ENCODE measurements around the gene CERS6. TPM values are rescaled to one million over a fixed set of nuclear protein-coding genes. Genes with fewer than 3 reads are reported as not detected.

The CERS6 gene
- total RNA-seq, 1 experiment from 2014 or later = 30.3 TPM

DNA sequence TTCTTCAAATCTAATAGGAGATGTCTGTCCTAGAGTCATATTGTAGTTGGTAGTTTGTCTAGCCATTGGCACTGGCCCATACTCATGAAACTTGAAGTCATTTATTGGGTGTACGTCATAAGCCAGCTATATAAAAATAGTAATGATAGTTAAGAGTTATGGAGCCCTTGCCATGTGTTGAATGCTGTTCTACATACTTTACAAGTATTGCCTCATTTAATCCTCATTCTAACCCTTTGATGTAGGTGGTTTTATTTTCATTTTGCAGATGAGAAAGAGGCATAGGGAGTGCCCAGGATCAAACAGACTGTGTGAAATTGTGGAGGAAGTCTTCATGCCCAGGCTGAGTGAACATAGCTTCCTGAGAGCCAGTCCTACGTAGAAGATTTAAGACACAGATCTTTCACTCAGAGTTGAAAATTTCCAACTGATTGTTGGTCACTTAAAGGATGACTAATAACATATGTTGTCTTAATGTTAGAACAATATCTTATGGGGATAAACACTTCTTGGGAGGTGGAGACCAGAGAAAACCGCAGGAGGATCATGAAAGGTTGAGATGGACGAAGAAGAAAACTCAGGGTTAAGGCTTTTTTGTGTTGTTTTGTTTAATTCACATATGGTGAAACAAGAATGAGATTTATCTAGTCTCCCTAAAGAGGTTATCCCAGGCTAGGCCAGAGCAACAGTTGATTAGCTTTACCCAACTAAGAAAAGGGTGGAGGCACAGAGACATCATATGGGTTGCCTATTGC, 156.0 kb downstream of the CERS6 start:
- Histone ChIP-seq H3K9me3 (ENCODE audit: control insufficient read depth, insufficient read depth, low read depth, low read length) (no peaks in the 10 kb centered on the region), H3K4me3 (ENCODE audit: low read depth in 2 of 2, low read length in 2 of 2) (no peak overlapping the region), H3K36me3 (ENCODE audit: control insufficient read depth, insufficient read depth, low read length) (no peaks in the 10 kb centered on the region), H3K27me3 (ENCODE audit: control insufficient read depth, insufficient read depth, low read length) (no peaks in the 10 kb centered on the region), H3K4me1 (ENCODE audit: control insufficient read depth, insufficient read depth, low read length) (no peaks in the 10 kb centered on the region), H3K27ac (ENCODE audit: low read length) (no peak overlapping the region)
- CTCF ChIA-PET = no interaction called here
- in situ Hi-C loops (cut with HindIII; ENCODE audit: low pct_unique_long_range_greater_than_20kb, low sequenced_read_pairs) = no loop called here
- DNase-seq (ENCODE audit: low read depth, low spot score) (no peak), ATAC-seq (no peak)
- no TSS peak for BruUV-seq (replicated peaks)
- intact Hi-C loops (cut with micrococcal nuclease; ENCODE audit: unreplicated experiment) = no loop called here
- TF ChIP-seq, protein P1, sequence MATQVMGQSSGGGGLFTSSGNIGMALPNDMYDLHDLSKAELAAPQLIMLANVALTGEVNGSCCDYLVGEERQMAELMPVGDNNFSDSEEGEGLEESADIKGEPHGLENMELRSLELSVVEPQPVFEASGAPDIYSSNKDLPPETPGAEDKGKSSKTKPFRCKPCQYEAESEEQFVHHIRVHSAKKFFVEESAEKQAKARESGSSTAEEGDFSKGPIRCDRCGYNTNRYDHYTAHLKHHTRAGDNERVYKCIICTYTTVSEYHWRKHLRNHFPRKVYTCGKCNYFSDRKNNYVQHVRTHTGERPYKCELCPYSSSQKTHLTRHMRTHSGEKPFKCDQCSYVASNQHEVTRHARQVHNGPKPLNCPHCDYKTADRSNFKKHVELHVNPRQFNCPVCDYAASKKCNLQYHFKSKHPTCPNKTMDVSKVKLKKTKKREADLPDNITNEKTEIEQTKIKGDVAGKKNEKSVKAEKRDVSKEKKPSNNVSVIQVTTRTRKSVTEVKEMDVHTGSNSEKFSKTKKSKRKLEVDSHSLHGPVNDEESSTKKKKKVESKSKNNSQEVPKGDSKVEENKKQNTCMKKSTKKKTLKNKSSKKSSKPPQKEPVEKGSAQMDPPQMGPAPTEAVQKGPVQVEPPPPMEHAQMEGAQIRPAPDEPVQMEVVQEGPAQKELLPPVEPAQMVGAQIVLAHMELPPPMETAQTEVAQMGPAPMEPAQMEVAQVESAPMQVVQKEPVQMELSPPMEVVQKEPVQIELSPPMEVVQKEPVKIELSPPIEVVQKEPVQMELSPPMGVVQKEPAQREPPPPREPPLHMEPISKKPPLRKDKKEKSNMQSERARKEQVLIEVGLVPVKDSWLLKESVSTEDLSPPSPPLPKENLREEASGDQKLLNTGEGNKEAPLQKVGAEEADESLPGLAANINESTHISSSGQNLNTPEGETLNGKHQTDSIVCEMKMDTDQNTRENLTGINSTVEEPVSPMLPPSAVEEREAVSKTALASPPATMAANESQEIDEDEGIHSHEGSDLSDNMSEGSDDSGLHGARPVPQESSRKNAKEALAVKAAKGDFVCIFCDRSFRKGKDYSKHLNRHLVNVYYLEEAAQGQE (IDR thresholded peaks at IDR 0.05; ENCODE audit: insufficient read depth in 1 of 2, low read depth in 2 of 2, low read length in 1 of 2) = no peak
- TF ChIP-seq POLR2AphosphoS5 (IDR thresholded peaks at IDR 0.05; ENCODE audit: low read depth, low read length) = no peak
- TF ChIP-seq, protein P2, sequence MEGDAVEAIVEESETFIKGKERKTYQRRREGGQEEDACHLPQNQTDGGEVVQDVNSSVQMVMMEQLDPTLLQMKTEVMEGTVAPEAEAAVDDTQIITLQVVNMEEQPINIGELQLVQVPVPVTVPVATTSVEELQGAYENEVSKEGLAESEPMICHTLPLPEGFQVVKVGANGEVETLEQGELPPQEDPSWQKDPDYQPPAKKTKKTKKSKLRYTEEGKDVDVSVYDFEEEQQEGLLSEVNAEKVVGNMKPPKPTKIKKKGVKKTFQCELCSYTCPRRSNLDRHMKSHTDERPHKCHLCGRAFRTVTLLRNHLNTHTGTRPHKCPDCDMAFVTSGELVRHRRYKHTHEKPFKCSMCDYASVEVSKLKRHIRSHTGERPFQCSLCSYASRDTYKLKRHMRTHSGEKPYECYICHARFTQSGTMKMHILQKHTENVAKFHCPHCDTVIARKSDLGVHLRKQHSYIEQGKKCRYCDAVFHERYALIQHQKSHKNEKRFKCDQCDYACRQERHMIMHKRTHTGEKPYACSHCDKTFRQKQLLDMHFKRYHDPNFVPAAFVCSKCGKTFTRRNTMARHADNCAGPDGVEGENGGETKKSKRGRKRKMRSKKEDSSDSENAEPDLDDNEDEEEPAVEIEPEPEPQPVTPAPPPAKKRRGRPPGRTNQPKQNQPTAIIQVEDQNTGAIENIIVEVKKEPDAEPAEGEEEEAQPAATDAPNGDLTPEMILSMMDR (IDR thresholded peaks at IDR 0.05) = no peak
- no peak for TF ChIP-seq TCF7L2 (IDR thresholded peaks at IDR 0.05; ENCODE audit: low read depth, low read length)
- TF ChIP-seq SIN3A (IDR thresholded peaks at IDR 0.05; ENCODE audit: borderline replicate concordance, insufficient read depth, low read depth, low read length) = no peak
- POLR2A ChIA-PET = no interaction called here

DNA sequence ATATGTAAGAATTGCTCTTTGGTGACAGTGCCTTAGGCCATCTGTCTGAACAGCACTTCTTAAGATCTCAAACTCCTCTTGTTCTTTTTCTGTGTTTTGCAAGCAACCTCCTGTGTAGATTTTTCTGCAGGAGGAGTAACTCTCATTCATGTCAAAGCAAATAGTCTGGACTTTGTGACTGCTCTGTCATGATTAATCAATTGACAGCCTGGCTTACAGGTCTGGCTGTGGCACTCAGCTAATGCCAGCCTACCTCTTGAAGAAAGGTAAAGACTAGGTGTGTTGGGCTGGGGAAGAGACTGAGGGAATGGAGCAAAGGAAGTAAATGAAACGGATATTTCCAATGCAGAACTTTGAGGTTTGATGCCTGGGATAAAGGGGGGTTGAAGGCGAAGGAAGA, 156.6 kb downstream of the CERS6 start:
- TF ChIP-seq POLR2AphosphoS5 (IDR thresholded peaks at IDR 0.05; ENCODE audit: low read depth, low read length) (no peak), SIN3A (IDR thresholded peaks at IDR 0.05; ENCODE audit: borderline replicate concordance, insufficient read depth, low read depth, low read length) (no peak)
- no peaks in the 10 kb centered on the region for H3K4me1 ChIP-seq (ENCODE audit: control insufficient read depth, insufficient read depth, low read length)
- ATAC-seq = no peak
- DNase-seq (ENCODE audit: low read depth, low spot score) = no peak
- no peaks in the 10 kb centered on the region for H3K36me3 ChIP-seq (ENCODE audit: control insufficient read depth, insufficient read depth, low read length)
- no TSS peak for BruUV-seq (replicated peaks)
- CTCF ChIA-PET = no interaction called here
- intact Hi-C loops (cut with micrococcal nuclease; ENCODE audit: unreplicated experiment) (no loop called here), in situ Hi-C loops (cut with HindIII; ENCODE audit: low pct_unique_long_range_greater_than_20kb, low sequenced_read_pairs) (no loop called here)
- H3K4me3 ChIP-seq (ENCODE audit: low read depth in 2 of 2, low read length in 2 of 2) = no peak overlapping the region
- POLR2A ChIA-PET = no interaction called here
- no peak overlapping the region for H3K27ac ChIP-seq (ENCODE audit: low read length)
- H3K9me3 ChIP-seq (ENCODE audit: control insufficient read depth, insufficient read depth, low read depth, low read length) = no peaks in the 10 kb centered on the region
- no peaks in the 10 kb centered on the region for H3K27me3 ChIP-seq (ENCODE audit: control insufficient read depth, insufficient read depth, low read length)

DNA sequence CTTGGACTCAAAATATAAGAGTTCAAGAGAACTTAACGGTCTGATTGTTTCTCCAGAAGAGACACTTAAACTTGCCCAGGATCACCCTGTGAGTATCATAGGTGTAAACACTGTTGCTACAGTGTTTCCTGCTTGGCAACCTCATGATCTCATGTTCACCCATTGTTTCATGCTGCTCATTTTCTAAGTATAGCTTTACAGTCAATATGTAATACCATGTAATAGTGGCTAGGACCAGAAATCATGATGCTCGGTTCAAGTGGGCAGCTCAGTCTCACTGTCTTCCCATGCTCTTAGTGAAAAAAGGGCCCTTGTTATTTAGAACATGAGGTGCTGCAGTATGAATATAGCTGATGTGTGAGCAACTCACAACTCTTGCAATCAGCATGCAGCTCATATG, 157.5 kb downstream of the CERS6 start:
- Histone ChIP-seq H3K27me3 (ENCODE audit: control insufficient read depth, insufficient read depth, low read length) (no peaks in the 10 kb centered on the region), H3K4me3 (ENCODE audit: low read depth in 2 of 2, low read length in 2 of 2) (no peak overlapping the region), H3K9me3 (ENCODE audit: control insufficient read depth, insufficient read depth, low read depth, low read length) (no peaks in the 10 kb centered on the region), H3K4me1 (ENCODE audit: control insufficient read depth, insufficient read depth, low read length) (no peaks in the 10 kb centered on the region), H3K36me3 (ENCODE audit: control insufficient read depth, insufficient read depth, low read length) (no peaks in the 10 kb centered on the region), H3K27ac (ENCODE audit: low read length) (no peak overlapping the region)
- POLR2A ChIA-PET = no interaction called here
- CTCF ChIA-PET = no interaction called here
- ATAC-seq (no peak), DNase-seq (ENCODE audit: low read depth, low spot score) (no peak)
- BruUV-seq (replicated peaks) = no TSS peak
- intact Hi-C loops (cut with micrococcal nuclease; ENCODE audit: unreplicated experiment) (no loop called here), in situ Hi-C loops (cut with HindIII; ENCODE audit: low pct_unique_long_range_greater_than_20kb, low sequenced_read_pairs) (no loop called here)
- TF ChIP-seq, protein P2 (IDR thresholded peaks at IDR 0.05) = no peak
- TF ChIP-seq TCF7L2 (IDR thresholded peaks at IDR 0.05; ENCODE audit: low read depth, low read length) (no peak), POLR2AphosphoS5 (IDR thresholded peaks at IDR 0.05; ENCODE audit: low read depth, low read length) (no peak), SIN3A (IDR thresholded peaks at IDR 0.05; ENCODE audit: borderline replicate concordance, insufficient read depth, low read depth, low read length) (no peak)
- TF ChIP-seq, protein P1 (IDR thresholded peaks at IDR 0.05; ENCODE audit: insufficient read depth in 1 of 2, low read depth in 2 of 2, low read length in 1 of 2) = no peak
